Hepatocyte (in vitro differentiated cells): ENCODE measurements around the gene KRTAP5-1. TPM values are rescaled to one million over a fixed set of nuclear protein-coding genes. Genes with fewer than 3 reads are reported as not detected.
"Not testable (repeated sequence)": the region's sequence is repeated elsewhere in the genome, so short reads cannot be mapped to it uniquely, and the experiment has no call there.

Experiments used
- DNase-seq: peaks from one replicate; pipeline ENCODE4 v3.0.0-alpha.2; 2016; ENCODE audit warnings: low spot score
- H2AFZ ChIP-seq: fragments of 200-600 bp; sonication (generic); 2 replicates; pipeline ENCODE4 v1.6.0; 2016; ENCODE audit warnings: antibody characterized with exemption, mild to moderate bottlenecking
- H3K27ac ChIP-seq: fragments of 200-600 bp; sonication (generic); 2 replicates; pipeline ENCODE4 v1.5.1; 2016; ENCODE audit warnings: mild to moderate bottlenecking
- H3K27me3 ChIP-seq: fragments of 200-600 bp; sonication (generic); 2 replicates; pipeline ENCODE4 v1.6.1; 2016
- H3K36me3 ChIP-seq: fragments of 200-600 bp; sonication (generic); replicated peaks from 2 replicates; pipeline ENCODE4 v1.5.1; 2016; ENCODE audit warnings: low read depth; ENCODE audit not compliant: insufficient read depth
- H3K4me1 ChIP-seq: fragments of 200-600 bp; sonication (generic); 2 replicates; pipeline ENCODE4 v1.5.1; 2016; ENCODE audit warnings: mild to moderate bottlenecking, moderate library complexity; ENCODE audit not compliant: insufficient read depth
- H3K4me2 ChIP-seq: fragments of 200-600 bp; sonication (generic); 2 replicates; pipeline ENCODE4 v1.6.0; 2016
- H3K4me3 ChIP-seq: fragments of 200-600 bp; sonication (generic); 2 replicates; pipeline ENCODE4 v1.5.1; 2016; ENCODE audit warnings: mild to moderate bottlenecking
- H3K79me2 ChIP-seq: fragments of 200-600 bp; sonication (generic); 2 replicates; pipeline ENCODE4 v1.6.0; 2017; ENCODE audit warnings: mild to moderate bottlenecking
- H3K9me2 ChIP-seq: fragments of 200-600 bp; sonication (generic); replicated peaks from 2 replicates; pipeline ENCODE4 v1.6.0; 2017; ENCODE audit warnings: mild to moderate bottlenecking; ENCODE audit not compliant: insufficient read depth
- H3K9me3 ChIP-seq: fragments of 200-600 bp; sonication (generic); 2 replicates; pipeline ENCODE4 v1.5.1; 2016; ENCODE audit warnings: low read depth, mild to moderate bottlenecking
- H4K20me1 ChIP-seq: fragments of 200-600 bp; sonication (generic); 2 replicates; pipeline ENCODE4 v1.6.0; 2016; ENCODE audit warnings: mild to moderate bottlenecking; ENCODE audit not compliant: insufficient read depth, poor library complexity, severe bottlenecking
- EZH2 ChIP-seq: fragments of 200-600 bp; sonication (generic); IDR thresholded peaks from 2 replicates; pipeline ENCODE4 v1.6.1; 2016; ENCODE audit warnings: antibody characterized with exemption, mild to moderate bottlenecking, borderline replicate concordance
- EZH2phosphoT487 ChIP-seq: fragments of 200-600 bp; sonication (generic); IDR thresholded peaks from one replicate; pipeline ENCODE4 v1.6.1; 2018; ENCODE audit warnings: antibody characterized with exemption, mild to moderate bottlenecking, low read depth, moderate library complexity; ENCODE audit not compliant: unreplicated experiment, severe bottlenecking
- WGBS: methylation state at CpG from one replicate; pipeline ENCODE4 v1.1.6; 2016; ENCODE audit warnings: low lambda C conversion rate; ENCODE audit errors: missing lambda C conversion rate; 5-methylcytosine and 5-hydroxymethylcytosine counted together
- polyA plus RNA-seq: library from polyadenylated mRNA; unstranded; fragments of >200 nt; fragmentation: Nextera tagmentation; extraction: Ambion mirVana; gene quantifications from 2 replicates; pipeline ENCODE4 v1.2.1, GENCODE V29; 2016
- total RNA-seq: library from RNA; depleted of rRNA; stranded (reverse); fragments of >200 nt; gene quantifications from 2 replicates; pipeline ENCODE4 v1.2.3, GENCODE V29; 2014
- TF ChIP-seq, protein P1 (sequence below): fragments of 200-600 bp; sonication (generic); IDR thresholded peaks from 2 replicates; pipeline ENCODE4 v1.5.1; 2016; ENCODE audit warnings: antibody characterized with exemption, mild to moderate bottlenecking; ENCODE audit not compliant: poor library complexity

The KRTAP5-1 gene
- total and polyA plus RNA-seq, 2 experiments from 2014 or later: not detected

DNA sequence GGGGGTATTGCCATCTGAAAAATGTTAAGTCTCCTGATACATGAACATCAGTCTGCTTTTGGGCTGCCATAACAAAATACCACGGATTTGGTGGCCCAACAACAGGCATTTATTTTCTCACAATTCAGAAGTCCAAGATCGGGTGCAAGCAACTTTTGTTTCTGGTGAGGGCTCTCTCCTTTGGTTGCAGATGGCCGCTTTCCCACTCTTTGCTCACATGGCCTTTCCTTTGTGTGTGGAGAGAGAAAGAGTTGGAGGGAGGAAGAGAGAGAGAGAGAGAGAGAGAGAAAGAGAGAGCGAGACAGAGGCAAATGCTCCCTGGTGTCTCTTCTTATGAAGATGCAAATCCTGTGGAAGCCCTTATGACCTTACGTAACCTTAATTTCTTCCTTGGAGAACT, 15.5 kb upstream of the KRTAP5-1 start:
- Histone ChIP-seq H3K4me3 (no peak overlapping the region), H3K4me2 (no peak overlapping the region), H3K9me2 (no peaks in the 10 kb centered on the region), H2AFZ (no peak overlapping the region), H3K9me3 (no peaks in the 10 kb centered on the region), H3K79me2 (no peaks in the 10 kb centered on the region), H3K36me3 (no peaks in the 10 kb centered on the region), H3K4me1 (no peaks in the 10 kb centered on the region), H4K20me1 (no peaks in the 10 kb centered on the region), H3K27ac (no peak overlapping the region), H3K27me3 (peaks cover 5% of the 10 kb centered on the region)
- WGBS: 71% methylated on average over 5 of the region's 5 CpGs
- DNase-seq: no peak
- TF ChIP-seq, protein P1, sequence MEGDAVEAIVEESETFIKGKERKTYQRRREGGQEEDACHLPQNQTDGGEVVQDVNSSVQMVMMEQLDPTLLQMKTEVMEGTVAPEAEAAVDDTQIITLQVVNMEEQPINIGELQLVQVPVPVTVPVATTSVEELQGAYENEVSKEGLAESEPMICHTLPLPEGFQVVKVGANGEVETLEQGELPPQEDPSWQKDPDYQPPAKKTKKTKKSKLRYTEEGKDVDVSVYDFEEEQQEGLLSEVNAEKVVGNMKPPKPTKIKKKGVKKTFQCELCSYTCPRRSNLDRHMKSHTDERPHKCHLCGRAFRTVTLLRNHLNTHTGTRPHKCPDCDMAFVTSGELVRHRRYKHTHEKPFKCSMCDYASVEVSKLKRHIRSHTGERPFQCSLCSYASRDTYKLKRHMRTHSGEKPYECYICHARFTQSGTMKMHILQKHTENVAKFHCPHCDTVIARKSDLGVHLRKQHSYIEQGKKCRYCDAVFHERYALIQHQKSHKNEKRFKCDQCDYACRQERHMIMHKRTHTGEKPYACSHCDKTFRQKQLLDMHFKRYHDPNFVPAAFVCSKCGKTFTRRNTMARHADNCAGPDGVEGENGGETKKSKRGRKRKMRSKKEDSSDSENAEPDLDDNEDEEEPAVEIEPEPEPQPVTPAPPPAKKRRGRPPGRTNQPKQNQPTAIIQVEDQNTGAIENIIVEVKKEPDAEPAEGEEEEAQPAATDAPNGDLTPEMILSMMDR: no peak
- no peak for TF ChIP-seq EZH2phosphoT487
- TF ChIP-seq EZH2: no peak

DNA sequence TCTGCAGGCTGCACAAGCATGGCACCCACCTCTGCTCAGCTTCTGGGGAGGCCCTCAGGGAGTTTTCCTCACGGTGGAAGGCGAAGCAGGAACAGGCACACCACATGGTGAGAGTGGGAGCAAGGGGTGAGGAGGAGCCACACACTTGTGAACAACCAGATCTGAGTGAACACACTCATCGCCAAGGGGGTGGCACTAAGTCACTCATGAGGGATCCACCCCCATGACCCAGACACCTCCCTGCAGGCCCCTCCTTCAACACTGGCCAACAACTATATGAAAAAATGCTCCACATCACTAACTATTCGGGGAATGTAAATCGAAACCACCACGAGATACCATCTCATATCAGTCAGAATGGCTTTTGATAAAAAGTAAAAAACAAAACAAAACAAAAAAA, 13.7 kb upstream of the KRTAP5-1 start:
- Histone ChIP-seq H3K27ac (no peak overlapping the region), H3K9me3 (no peaks in the 10 kb centered on the region), H2AFZ (no peak overlapping the region), H3K4me2 (no peak overlapping the region), H3K9me2 (no peaks in the 10 kb centered on the region), H3K27me3 (peaks cover 5% of the 10 kb centered on the region), H3K4me3 (no peak overlapping the region), H4K20me1 (no peaks in the 10 kb centered on the region), H3K4me1 (no peaks in the 10 kb centered on the region), H3K79me2 (no peaks in the 10 kb centered on the region), H3K36me3 (no peaks in the 10 kb centered on the region)
- DNase-seq: no peak
- TF ChIP-seq, protein P1: no peak
- TF ChIP-seq EZH2: no peak
- TF ChIP-seq EZH2phosphoT487: no peak
- 79% methylated on average over 6 of the region's 6 CpGs for whole genome bisulfite sequencing

DNA sequence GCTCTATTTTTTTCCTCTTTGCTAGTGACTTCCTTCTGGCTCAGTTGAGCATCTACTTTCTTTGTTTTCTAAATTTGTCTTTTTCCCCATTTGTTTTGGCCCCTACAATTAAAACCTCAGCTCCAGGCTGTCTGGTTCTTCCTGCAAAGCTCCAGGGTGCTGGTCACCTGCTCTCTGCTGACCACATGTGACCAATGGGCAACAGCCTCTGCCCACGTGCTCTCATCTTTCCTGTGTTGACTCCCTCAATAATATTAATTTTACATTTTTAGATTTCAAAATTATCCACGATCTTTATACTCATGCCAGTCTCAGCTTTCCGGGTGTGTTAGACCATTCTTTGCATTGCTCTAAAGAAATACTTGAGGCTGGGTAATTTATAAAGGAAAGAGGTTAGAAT, 13.3 kb upstream of the KRTAP5-1 start:
- not testable (repeated sequence) for H3K4me2 ChIP-seq
- WGBS: 86% methylated on average over 3 of the region's 3 CpGs

DNA sequence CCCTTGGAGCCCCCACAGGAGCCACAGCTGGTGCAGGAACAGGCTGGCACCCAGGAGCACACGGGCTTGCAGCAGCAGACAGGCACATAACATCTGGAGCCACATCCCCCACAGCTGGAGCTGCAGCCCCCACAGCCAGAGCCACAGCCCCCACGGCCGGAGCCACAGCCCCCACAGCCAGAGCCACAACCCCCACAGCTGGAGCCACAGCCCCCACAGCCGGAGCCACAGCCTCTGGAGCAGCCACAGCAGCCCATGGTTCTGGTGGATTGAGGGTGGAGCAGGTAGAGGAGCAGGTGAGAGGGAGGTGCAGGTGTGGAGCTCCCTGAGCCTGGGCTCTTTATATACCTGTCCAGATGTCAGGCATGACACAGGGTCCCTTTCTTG, 12.9 kb upstream of the KRTAP5-1 start, which contains the start of gene KRTAP5-2:
TSS of gene KRTAP5-2 (minus strand) at position 301 of the 387 bp plus-strand sequence. CDS start at position 257, 44 bp downstream.
- no peaks in the 10 kb centered on the region for H3K9me2 ChIP-seq
- no peaks in the 10 kb centered on the region for H4K20me1 ChIP-seq
- H3K27ac ChIP-seq: no peak within 1 kb of the TSS
- peaks cover 5% of the 10 kb centered on the region for H3K27me3 ChIP-seq
- no peak for DNase-seq
- no peak within 1 kb of the TSS for H3K4me3 ChIP-seq
- no peaks in the 10 kb centered on the region for H3K4me1 ChIP-seq
- TF ChIP-seq EZH2 (no peak), EZH2phosphoT487 (no peak)
- TF ChIP-seq, protein P1: no peak
- 94% methylated on average over 2 of the region's 4 CpGs for WGBS
- H2AFZ ChIP-seq: no peak within 1 kb of the TSS
- no peaks in the 10 kb centered on the region for H3K9me3 ChIP-seq
- no peaks in the 10 kb centered on the region for H3K36me3 ChIP-seq
- H3K79me2 ChIP-seq: no peaks in the 10 kb centered on the region
- H3K4me2 ChIP-seq: no peak within 1 kb of the TSS

More for the DNA sequence above, 13.3 kb upstream of the KRTAP5-1 start:
- not testable (repeated sequence) for H4K20me1 ChIP-seq, H3K27ac ChIP-seq, H3K79me2 ChIP-seq, H3K4me3 ChIP-seq, H3K27me3 ChIP-seq, DNase-seq, H3K36me3 ChIP-seq, H3K4me1 ChIP-seq, H3K9me3 ChIP-seq, H3K9me2 ChIP-seq, H2AFZ ChIP-seq
